ENCODE results near the gene H3-3A. TPM values are rescaled to one million over a fixed set of nuclear protein-coding genes. Genes with fewer than 3 reads are reported as not detected.

Gene H3-3A
- total RNA-seq, 6 donors from 2014 or later = 148 to 453 (median 419) TPM

DNA sequence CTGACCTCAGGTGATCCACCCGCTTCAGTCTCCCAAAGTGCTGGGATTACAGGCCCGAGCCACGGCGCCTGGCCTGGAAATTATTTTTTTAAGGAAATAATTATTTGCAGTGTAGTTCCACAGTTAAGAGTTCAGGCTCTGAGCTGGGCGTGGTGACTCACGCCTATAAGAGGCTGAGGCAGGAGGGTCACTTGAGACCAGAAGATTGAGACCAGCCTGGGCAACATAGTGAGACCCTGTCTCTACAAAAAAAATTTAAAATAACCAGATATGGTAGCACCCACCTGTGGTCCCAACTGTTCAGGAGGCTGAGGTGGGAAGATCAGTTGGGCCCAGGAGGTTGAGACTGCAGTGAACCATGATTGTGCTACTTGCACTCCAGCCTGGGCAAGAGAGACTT, 13.9 kb downstream of the H3-3A start:
- WGBS, 2 donors = 74 to 85% methylated on average over 6 of the region's 6 CpGs
- Histone ChIP-seq H3K36me3 (peaks cover 14 to 38% (median 21%) of the 10 kb centered on the region in 4 donors), H3K4me1 (peaks cover 0 to 8% (median 0%) of the 10 kb centered on the region in 4 donors), H3K27me3 (no peaks in the 10 kb centered on the region), H3K4me3 (no peak overlapping the region), H3K9me3 (no peaks in the 10 kb centered on the region), H3K27ac (no peak overlapping the region)
- DNase-seq = no peak
- ATAC-seq (ENCODE audit: low FRiP score in 2 of 2) = no peak
- TF ChIP-seq EP300 (IDR thresholded peaks at IDR 0.05) (no peak), POLR2AphosphoS5 (IDR thresholded peaks at IDR 0.05) (no peak), POLR2A (IDR thresholded peaks at IDR 0.05) (no peak)
- TF ChIP-seq, protein P1, sequence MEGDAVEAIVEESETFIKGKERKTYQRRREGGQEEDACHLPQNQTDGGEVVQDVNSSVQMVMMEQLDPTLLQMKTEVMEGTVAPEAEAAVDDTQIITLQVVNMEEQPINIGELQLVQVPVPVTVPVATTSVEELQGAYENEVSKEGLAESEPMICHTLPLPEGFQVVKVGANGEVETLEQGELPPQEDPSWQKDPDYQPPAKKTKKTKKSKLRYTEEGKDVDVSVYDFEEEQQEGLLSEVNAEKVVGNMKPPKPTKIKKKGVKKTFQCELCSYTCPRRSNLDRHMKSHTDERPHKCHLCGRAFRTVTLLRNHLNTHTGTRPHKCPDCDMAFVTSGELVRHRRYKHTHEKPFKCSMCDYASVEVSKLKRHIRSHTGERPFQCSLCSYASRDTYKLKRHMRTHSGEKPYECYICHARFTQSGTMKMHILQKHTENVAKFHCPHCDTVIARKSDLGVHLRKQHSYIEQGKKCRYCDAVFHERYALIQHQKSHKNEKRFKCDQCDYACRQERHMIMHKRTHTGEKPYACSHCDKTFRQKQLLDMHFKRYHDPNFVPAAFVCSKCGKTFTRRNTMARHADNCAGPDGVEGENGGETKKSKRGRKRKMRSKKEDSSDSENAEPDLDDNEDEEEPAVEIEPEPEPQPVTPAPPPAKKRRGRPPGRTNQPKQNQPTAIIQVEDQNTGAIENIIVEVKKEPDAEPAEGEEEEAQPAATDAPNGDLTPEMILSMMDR (IDR thresholded peaks at IDR 0.05) = no peak

DNA sequence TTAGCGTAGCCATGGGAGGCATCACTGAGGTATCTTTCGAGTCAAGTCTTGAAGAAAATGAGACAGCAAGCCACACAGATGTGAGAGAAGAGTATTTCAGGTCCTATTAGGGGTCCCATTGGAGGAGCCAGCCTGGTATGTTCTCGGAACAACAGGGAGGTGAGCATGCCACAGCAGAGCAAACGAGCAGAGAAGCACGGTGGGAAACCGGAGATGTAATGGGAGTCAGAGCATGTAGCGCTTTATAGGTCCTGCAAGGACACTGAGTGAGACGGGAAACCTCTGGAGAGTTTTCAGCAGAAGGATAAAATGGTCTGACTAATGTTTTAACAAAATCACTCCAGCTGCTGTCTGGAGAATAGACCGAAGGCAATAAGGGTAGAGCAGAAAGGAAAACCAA, 15.9 kb downstream of the H3-3A start:
- no peak for TF ChIP-seq POLR2AphosphoS5 (IDR thresholded peaks at IDR 0.05)
- TF ChIP-seq EP300 (IDR thresholded peaks at IDR 0.05) = no peak
- TF ChIP-seq POLR2A (IDR thresholded peaks at IDR 0.05) = no peak
- TF ChIP-seq, protein P1 (IDR thresholded peaks at IDR 0.05) = no peak
- Histone ChIP-seq H3K9me3 (no peaks in the 10 kb centered on the region), H3K27me3 (no peaks in the 10 kb centered on the region), H3K27ac (no peak overlapping the region), H3K4me3 (no peak overlapping the region), H3K36me3 (peaks cover 0 to 22% (median 6%) of the 10 kb centered on the region in 4 donors), H3K4me1 (peaks cover 0 to 8% (median 6%) of the 10 kb centered on the region in 4 donors)
- WGBS, 2 donors = 78 to 85% methylated on average over 9 of the region's 9 CpGs
- DNase-seq (no peak), ATAC-seq (ENCODE audit: low FRiP score in 2 of 2) (no peak)

DNA sequence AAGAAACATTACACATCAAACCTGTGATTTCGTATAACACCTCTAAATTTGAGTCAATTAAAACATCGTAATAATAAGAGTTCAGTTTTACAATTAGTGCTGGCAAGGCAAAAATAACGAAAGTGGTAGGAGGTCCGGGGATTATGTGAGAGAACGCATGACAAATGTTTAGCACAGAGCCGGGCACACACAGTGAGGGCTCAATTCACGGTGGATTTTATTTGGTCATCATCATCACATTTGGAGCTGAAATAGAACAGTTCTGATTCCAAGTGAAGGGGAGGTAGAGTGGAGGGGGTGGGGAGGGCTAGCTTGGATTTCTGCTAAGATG, 20.0 kb downstream of the H3-3A start:
- WGBS, 2 donors = 72 to 73% methylated on average over 7 of the region's 7 CpGs
- no peaks in the 10 kb centered on the region for H3K27me3 ChIP-seq
- DNase-seq = no peak
- no peaks in the 10 kb centered on the region for H3K36me3 ChIP-seq
- peaks cover 4 to 15% (median 11%) of the 10 kb centered on the region in 4 donors for H3K4me1 ChIP-seq
- no peaks in the 10 kb centered on the region for H3K9me3 ChIP-seq
- H3K4me3 ChIP-seq = peak overlapping the region in 3 of 4 donors; percentile 71 to 87 (median 81)
- no peak for ATAC-seq (ENCODE audit: low FRiP score in 2 of 2)
- TF ChIP-seq POLR2AphosphoS5 (IDR thresholded peaks at IDR 0.05) (no peak), EP300 (IDR thresholded peaks at IDR 0.05) (no peak), POLR2A (IDR thresholded peaks at IDR 0.05) (no peak)
- TF ChIP-seq, protein P1 (IDR thresholded peaks at IDR 0.05) = no peak
- H3K27ac ChIP-seq = peak overlapping the region in 3 of 4 donors; percentile 61 to 82 (median 80)

- WGBS, 2 donors = 0 to 5% methylated on average over 4 to 5 of the region's 23 CpGs
- H3K27me3 ChIP-seq = no peaks in the 10 kb centered on the region
- no peaks in the 10 kb centered on the region for H3K36me3 ChIP-seq
- TF ChIP-seq POLR2A (IDR thresholded peaks at IDR 0.05) (no peak), POLR2AphosphoS5 (IDR thresholded peaks at IDR 0.05) (no peak), EP300 (IDR thresholded peaks at IDR 0.05) (no peak)
- TF ChIP-seq, protein P1 (IDR thresholded peaks at IDR 0.05) = no peak
- peak overlapping the region; percentile 56 to 87 (median 76) for H3K4me3 ChIP-seq
- ATAC-seq (ENCODE audit: low FRiP score in 2 of 2) (peak; percentile 88 to 91), DNase-seq (peak; percentile 77 to 90)
- peak overlapping the region; percentile 49 to 82 (median 70) for H3K27ac ChIP-seq
- H3K4me1 ChIP-seq = peaks cover 4 to 15% (median 11%) of the 10 kb centered on the region in 4 donors
- H3K9me3 ChIP-seq = no peaks in the 10 kb centered on the region
Measured at GRCh38 chr1:226082959-226083301, 20.4 kb downstream of the H3-3A start.

Data from upper lobe of left lung (tissue), 6 donors.